ENCODE data around the gene AMPD2. TPM values are rescaled to one million over a fixed set of nuclear protein-coding genes. Genes with fewer than 3 reads are reported as not detected.

Gene AMPD2
- total RNA-seq, 2 donors from 2014 or later, result 55.7 to 69.3 TPM

DNA sequence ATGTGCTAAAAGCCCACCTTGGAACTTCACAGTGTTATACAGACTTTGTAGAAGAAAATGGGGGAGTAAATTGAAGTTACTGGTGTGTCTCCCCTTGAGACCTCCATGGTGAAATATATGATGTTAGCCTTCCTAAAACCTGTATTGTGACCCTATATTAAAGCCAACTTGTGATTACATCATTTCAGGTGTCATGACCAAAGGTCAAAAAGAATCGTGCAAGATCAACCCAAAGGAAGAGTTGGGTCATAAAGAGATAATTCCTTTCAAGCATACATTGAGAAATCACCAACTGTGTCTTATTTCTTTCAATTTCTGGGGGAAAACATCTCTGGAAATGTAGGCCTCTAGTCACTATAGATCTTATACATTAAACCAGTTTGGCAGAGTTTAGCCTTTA is 34.9 kb upstream of the AMPD2 start:
- no peaks in the 10 kb centered on the region for H3K9me3 Mint-ChIP-seq
- no peak overlapping the region for H3K9ac ChIP-seq (ENCODE audit: extremely low read depth, low read length, poor library complexity, severe bottlenecking)
- H3K27ac Mint-ChIP-seq, result no peak overlapping the region
- peaks cover 70% of the 10 kb centered on the region for H3K36me3 Mint-ChIP-seq (ENCODE audit: low read depth)
- H3K4me3 Mint-ChIP-seq, result no peak overlapping the region
- DNase-seq, result no peak
- H3K27me3 ChIP-seq (ENCODE audit: control insufficient read depth, insufficient read depth, low read length, poor library complexity, severe bottlenecking), result no peaks in the 10 kb centered on the region
- no peaks in the 10 kb centered on the region for H3K4me1 ChIP-seq (ENCODE audit: control insufficient read depth, insufficient read depth, low read length)
- no peaks in the 10 kb centered on the region for H3K27me3 Mint-ChIP-seq (ENCODE audit: insufficient read depth)
- no peak overlapping the region for H3K4me3 ChIP-seq (ENCODE audit: low read length)
- 83 to 95% methylated on average over 1 of the region's 1 CpG for WGBS, 2 experiments (ENCODE audit: insufficient coverage in 1 of 2, insufficient read length in 1 of 2)
- H3K27ac ChIP-seq (ENCODE audit: low read depth, low read length), result no peak overlapping the region
- TF ChIP-seq, protein P1, sequence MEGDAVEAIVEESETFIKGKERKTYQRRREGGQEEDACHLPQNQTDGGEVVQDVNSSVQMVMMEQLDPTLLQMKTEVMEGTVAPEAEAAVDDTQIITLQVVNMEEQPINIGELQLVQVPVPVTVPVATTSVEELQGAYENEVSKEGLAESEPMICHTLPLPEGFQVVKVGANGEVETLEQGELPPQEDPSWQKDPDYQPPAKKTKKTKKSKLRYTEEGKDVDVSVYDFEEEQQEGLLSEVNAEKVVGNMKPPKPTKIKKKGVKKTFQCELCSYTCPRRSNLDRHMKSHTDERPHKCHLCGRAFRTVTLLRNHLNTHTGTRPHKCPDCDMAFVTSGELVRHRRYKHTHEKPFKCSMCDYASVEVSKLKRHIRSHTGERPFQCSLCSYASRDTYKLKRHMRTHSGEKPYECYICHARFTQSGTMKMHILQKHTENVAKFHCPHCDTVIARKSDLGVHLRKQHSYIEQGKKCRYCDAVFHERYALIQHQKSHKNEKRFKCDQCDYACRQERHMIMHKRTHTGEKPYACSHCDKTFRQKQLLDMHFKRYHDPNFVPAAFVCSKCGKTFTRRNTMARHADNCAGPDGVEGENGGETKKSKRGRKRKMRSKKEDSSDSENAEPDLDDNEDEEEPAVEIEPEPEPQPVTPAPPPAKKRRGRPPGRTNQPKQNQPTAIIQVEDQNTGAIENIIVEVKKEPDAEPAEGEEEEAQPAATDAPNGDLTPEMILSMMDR (conservative IDR thresholded peaks at IDR 0.05), result no peak
- no peaks in the 10 kb centered on the region for H3K9me3 ChIP-seq (ENCODE audit: control insufficient read depth, low read length)
- peaks cover 84% of the 10 kb centered on the region for H3K36me3 ChIP-seq (ENCODE audit: control insufficient read depth, insufficient read depth, low read length)
- H3K4me1 Mint-ChIP-seq, result no peaks in the 10 kb centered on the region

DNA sequence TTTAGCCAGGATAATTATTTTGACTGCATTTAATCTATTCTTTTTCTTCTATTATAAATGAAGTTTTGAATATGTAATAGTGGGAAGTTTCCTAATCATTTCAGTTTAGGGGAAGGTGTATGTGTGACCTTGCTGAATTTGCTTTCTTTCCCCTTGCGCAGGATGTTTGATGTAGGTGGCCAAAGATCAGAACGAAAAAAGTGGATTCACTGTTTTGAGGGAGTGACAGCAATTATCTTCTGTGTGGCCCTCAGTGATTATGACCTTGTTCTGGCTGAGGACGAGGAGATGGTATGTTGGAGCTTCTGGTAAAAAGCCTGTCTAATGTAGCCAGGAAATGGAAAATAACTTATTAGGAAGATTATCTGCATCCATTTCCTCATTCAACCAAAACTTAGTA is 33.6 kb upstream of the AMPD2 start:
- DNase-seq, result no peak
- 83 to 100% methylated on average over 1 to 3 of the region's 3 CpGs for WGBS, 2 experiments (ENCODE audit: insufficient coverage in 1 of 2, insufficient read length in 1 of 2)
- H3K9ac ChIP-seq (ENCODE audit: extremely low read depth, low read length, poor library complexity, severe bottlenecking), result no peak overlapping the region
- H3K27me3 ChIP-seq (ENCODE audit: control insufficient read depth, insufficient read depth, low read length, poor library complexity, severe bottlenecking), result no peaks in the 10 kb centered on the region
- no peaks in the 10 kb centered on the region for H3K4me1 Mint-ChIP-seq
- TF ChIP-seq, protein P1 (conservative IDR thresholded peaks at IDR 0.05), result no peak
- no peaks in the 10 kb centered on the region for H3K27me3 Mint-ChIP-seq (ENCODE audit: insufficient read depth)
- H3K4me3 Mint-ChIP-seq, result no peak overlapping the region
- H3K36me3 ChIP-seq (ENCODE audit: control insufficient read depth, insufficient read depth, low read length), result peaks cover 84% of the 10 kb centered on the region
- H3K4me3 ChIP-seq (ENCODE audit: low read length), result no peak overlapping the region
- H3K9me3 ChIP-seq (ENCODE audit: control insufficient read depth, low read length), result no peaks in the 10 kb centered on the region
- no peak overlapping the region for H3K27ac Mint-ChIP-seq
- H3K4me1 ChIP-seq (ENCODE audit: control insufficient read depth, insufficient read depth, low read length), result no peaks in the 10 kb centered on the region
- no peak overlapping the region for H3K27ac ChIP-seq (ENCODE audit: low read depth, low read length)
- no peaks in the 10 kb centered on the region for H3K9me3 Mint-ChIP-seq
- H3K36me3 Mint-ChIP-seq (ENCODE audit: low read depth), result peaks cover 64% of the 10 kb centered on the region

DNA sequence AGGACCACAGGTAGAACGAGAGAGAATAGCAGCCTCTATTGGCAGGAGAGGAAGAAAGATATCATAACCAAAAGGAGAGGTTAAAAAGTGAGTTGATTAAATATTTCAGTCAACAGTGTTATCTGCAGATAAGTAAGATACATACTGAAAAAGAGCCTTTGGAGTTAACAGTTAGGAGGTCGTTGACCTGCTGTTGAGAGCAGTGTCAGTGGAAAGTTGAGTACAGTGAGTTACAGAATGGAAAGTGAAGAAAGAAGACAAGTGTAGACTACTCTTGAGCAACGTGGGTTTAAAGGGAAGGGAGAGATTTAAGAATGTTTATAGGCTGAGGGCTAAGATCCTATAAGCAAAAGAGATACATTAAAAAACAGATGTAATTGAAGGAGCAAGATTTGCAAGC is 30.5 kb upstream of the AMPD2 start:
- TF ChIP-seq, protein P1 (conservative IDR thresholded peaks at IDR 0.05), result no peak
- no peaks in the 10 kb centered on the region for H3K27me3 Mint-ChIP-seq (ENCODE audit: insufficient read depth)
- H3K4me3 ChIP-seq (ENCODE audit: low read length), result no peak overlapping the region
- no peak overlapping the region for H3K9ac ChIP-seq (ENCODE audit: extremely low read depth, low read length, poor library complexity, severe bottlenecking)
- no peaks in the 10 kb centered on the region for H3K4me1 ChIP-seq (ENCODE audit: control insufficient read depth, insufficient read depth, low read length)
- no peak overlapping the region for H3K27ac Mint-ChIP-seq
- H3K9me3 Mint-ChIP-seq, result no peaks in the 10 kb centered on the region
- no peak overlapping the region for H3K27ac ChIP-seq (ENCODE audit: low read depth, low read length)
- WGBS, 2 experiments (ENCODE audit: insufficient coverage in 1 of 2, insufficient read length in 1 of 2), result 91 to 92% methylated on average over 3 of the region's 3 CpGs
- peaks cover 58% of the 10 kb centered on the region for H3K36me3 Mint-ChIP-seq (ENCODE audit: low read depth)
- H3K36me3 ChIP-seq (ENCODE audit: control insufficient read depth, insufficient read depth, low read length), result peaks cover 87% of the 10 kb centered on the region
- no peaks in the 10 kb centered on the region for H3K4me1 Mint-ChIP-seq
- H3K27me3 ChIP-seq (ENCODE audit: control insufficient read depth, insufficient read depth, low read length, poor library complexity, severe bottlenecking), result no peaks in the 10 kb centered on the region
- no peaks in the 10 kb centered on the region for H3K9me3 ChIP-seq (ENCODE audit: control insufficient read depth, low read length)
- no peak overlapping the region for H3K4me3 Mint-ChIP-seq
- DNase-seq, result no peak
